PC-3 (cell line): ENCODE measurements around the gene LRRTM3.

ENCODE experiments used
- CTCF ChIP-seq: fragments of 300-600 bp; sonication (generic); conservative IDR thresholded peaks from 2 replicates; pipeline ENCODE4 v1.5.1; 2017; ENCODE audit warnings: antibody characterized with exemption, low read depth, mild to moderate bottlenecking, low read length
- EZH2 ChIP-seq: fragments of 300-600 bp; sonication (generic); IDR thresholded peaks from one replicate; pipeline ENCODE4 v1.6.1; 2017; ENCODE audit warnings: antibody characterized with exemption, mild to moderate bottlenecking, low read length; ENCODE audit not compliant: unreplicated experiment
- EZH2phosphoT487 ChIP-seq: fragments of 300-600 bp; sonication (generic); IDR thresholded peaks from 2 replicates; pipeline ENCODE4 v1.6.1; 2018; ENCODE audit warnings: mild to moderate bottlenecking, antibody characterized with exemption, low read length, borderline replicate concordance

GRCh38 chr10:67141300-67141699 lies 215.5 kb downstream of the LRRTM3 start:
- TF ChIP-seq CTCF: no peak
- TF ChIP-seq EZH2: no peak
- no peak for TF ChIP-seq EZH2phosphoT487
